K562 (cell line): ENCODE data around the gene TMEFF1. TPM values are rescaled to one million over a fixed set of nuclear protein-coding genes. Genes with fewer than 3 reads are reported as not detected.

ENCODE experiments used
- FOXO4 ChIP-seq: fragments of 450-650 bp; formaldehyde crosslinking; IDR thresholded peaks from 2 replicates; pipeline ENCODE4 v1.4.0; 2020; ENCODE audit warnings: mild to moderate bottlenecking, moderate library complexity
- FOXP4 ChIP-seq: sonication (generic); formaldehyde crosslinking; IDR thresholded peaks from 2 replicates; pipeline ENCODE4 v1.8.0; 2022; ENCODE audit warnings: mild to moderate bottlenecking, missing genetic modification reagents, borderline replicate concordance
- GABPB2 ChIP-seq: fragments of 250-450 bp; sonication (Bioruptor Pico); conservative IDR thresholded peaks from 2 replicates; pipeline ENCODE4 v1.5.1; 2021; ENCODE audit warnings: mild to moderate bottlenecking
- HDGF ChIP-seq: fragments of 450-650 bp; IDR thresholded peaks from 2 replicates; pipeline ENCODE4 v1.6.1; 2016
- HNRNPL ChIP-seq: fragments of 200-400 bp; formaldehyde crosslinking; IDR thresholded peaks from 2 replicates; pipeline ENCODE4 v1.6.1; 2017; ENCODE audit warnings: low read depth, mild to moderate bottlenecking, low read length
- MEF2A ChIP-seq: IDR thresholded peaks from 2 replicates; pipeline ENCODE4 v1.6.1; 2011; ENCODE audit warnings: low read depth, mild to moderate bottlenecking, low read length, moderate library complexity; ENCODE audit not compliant: control insufficient read depth
- NFATC3 ChIP-seq: fragments of 450-650 bp; IDR thresholded peaks from 2 replicates; pipeline ENCODE4 v1.6.1; 2017; ENCODE audit warnings: mild to moderate bottlenecking
- NR2F6 ChIP-seq: fragments of 450-650 bp; formaldehyde crosslinking; IDR thresholded peaks from 2 replicates; pipeline ENCODE4 v1.4.0; 2020; ENCODE audit warnings: mild to moderate bottlenecking
- PTBP1 ChIP-seq: fragments of 200-400 bp; formaldehyde crosslinking; IDR thresholded peaks from 2 replicates; pipeline ENCODE4 v1.6.1; 2017; ENCODE audit warnings: low read depth, low read length
- SMARCA4 ChIP-seq: fragments of 450-650 bp; IDR thresholded peaks from 2 replicates; pipeline ENCODE4 v1.6.1; 2016
- TAF1 ChIP-seq: IDR thresholded peaks from 2 replicates; pipeline ENCODE4 v1.6.1; 2011; ENCODE audit warnings: mild to moderate bottlenecking, low read length, moderate library complexity; ENCODE audit not compliant: insufficient read depth, control insufficient read depth, severe bottlenecking; ENCODE audit errors: extremely low read depth
- TCFL5 ChIP-seq: fragments of 250-450 bp; sonication (Bioruptor Pico); conservative IDR thresholded peaks from 2 replicates; pipeline ENCODE4 v1.6.1; 2021; ENCODE audit warnings: mild to moderate bottlenecking, moderate library complexity, matching md5 sums
- TRIM25 ChIP-seq: fragments of 450-650 bp; IDR thresholded peaks from 2 replicates; pipeline ENCODE4 v1.7.0; 2016; ENCODE audit warnings: borderline replicate concordance
- ZNF407 ChIP-seq: fragments of 450-650 bp; IDR thresholded peaks from 2 replicates; pipeline ENCODE4 v1.6.1; 2016; ENCODE audit warnings: low read depth
- polyA plus RNA-seq, 8 experiments: library from polyadenylated mRNA; depleted of rRNA in 4 of 8; stranded (reverse) in 5 of 8; unstranded in 3 of 8; fragments of >200 nt; fragmentation: Nextera tagmentation in 2 of 8; fragmentation: Illumina TruSeq in 1 of 8; extraction: Ambion mirVana in 2 of 8; extraction: Trizol in 1 of 8; gene quantifications; 2 replicates each; pipeline versions ENCODE4 v1.2.1 to v1.2.3, GENCODE V29; 2011 to 2014; ENCODE audit warnings: inconsistent platforms in 1 of 8, missing spikeins in 1 of 8
- total RNA-seq, 7 experiments: library from RNA; depleted of rRNA in 6 of 7; stranded (reverse); fragments of >200 nt in 6 of 7; fragmentation: Illumina TruSeq in 2 of 7; extraction: Trizol in 2 of 7; gene quantifications; 2 replicates each; pipeline versions ENCODE4 v1.2.1 to v1.2.3, GENCODE V29; 2011 to 2021; ENCODE audit warnings: low replicate concordance in 1 of 7

TMEFF1 gene
- total and polyA plus RNA-seq, 9 of the 15 experiments (the other 6 are each of a cell fraction or from before 2014, with no cell fraction given) = 0.07 to 1.1 (median 0.28) TPM; not detected in 2

- TF ChIP-seq PTBP1 = no peak
- TF ChIP-seq FOXP4 = no peak
- no peak for TF ChIP-seq HDGF
- TF ChIP-seq GABPB2 (CRISPR knock-in tag) = no peak
- peak; percentile 68 for TF ChIP-seq TAF1
- no peak for TF ChIP-seq NR2F6 (CRISPR knock-in tag)
- no peak for TF ChIP-seq ZNF407
- TF ChIP-seq SMARCA4 = peak; percentile 80; the same call in 1 of the 2 replicates
- TF ChIP-seq FOXO4 = no peak
- TF ChIP-seq NFATC3 = no peak
- no peak for TF ChIP-seq MEF2A
- no peak for TF ChIP-seq TCFL5 (CRISPR knock-in tag)
- no peak for TF ChIP-seq HNRNPL
- no peak for TF ChIP-seq TRIM25
Measured at GRCh38 chr9:100426530-100427365, 46.2 kb upstream of the TMEFF1 start, which contains the start of gene MSANTD3 (continued).
